PC-3 (cell line): ENCODE data around the gene EXOC4.

Experiments
- CTCF ChIP-seq: fragments of 300-600 bp; sonication (generic); conservative IDR thresholded peaks from 2 replicates; pipeline ENCODE4 v1.5.1; 2017; ENCODE audit warnings: antibody characterized with exemption, low read depth, mild to moderate bottlenecking, low read length
- EZH2 ChIP-seq: fragments of 300-600 bp; sonication (generic); IDR thresholded peaks from one replicate; pipeline ENCODE4 v1.6.1; 2017; ENCODE audit warnings: antibody characterized with exemption, mild to moderate bottlenecking, low read length; ENCODE audit not compliant: unreplicated experiment
- EZH2phosphoT487 ChIP-seq: fragments of 300-600 bp; sonication (generic); IDR thresholded peaks from 2 replicates; pipeline ENCODE4 v1.6.1; 2018; ENCODE audit warnings: mild to moderate bottlenecking, antibody characterized with exemption, low read length, borderline replicate concordance

- TF ChIP-seq CTCF, result no peak
- no peak for TF ChIP-seq EZH2
- no peak for TF ChIP-seq EZH2phosphoT487
These were observed 42.6 kb downstream of the EXOC4 start for GRCh38 chr7:133295484-133295883.
